Stimulated activated CD8-positive, alpha-beta memory T cell treated with anti-CD3 and anti-CD28 coated beads, Interleukin-4, amount 100 ng/mL, for 1 hour (primary cell): ENCODE data around the gene COL27A1.

Source experiments
- DNase-seq, 2 donors: peaks; one replicate each; pipeline ENCODE4 v3.0.0-alpha.2; 2020; ENCODE audit warnings: low read depth in 2 of 2, low spot score in 1 of 2

Gene COL27A1

DNA sequence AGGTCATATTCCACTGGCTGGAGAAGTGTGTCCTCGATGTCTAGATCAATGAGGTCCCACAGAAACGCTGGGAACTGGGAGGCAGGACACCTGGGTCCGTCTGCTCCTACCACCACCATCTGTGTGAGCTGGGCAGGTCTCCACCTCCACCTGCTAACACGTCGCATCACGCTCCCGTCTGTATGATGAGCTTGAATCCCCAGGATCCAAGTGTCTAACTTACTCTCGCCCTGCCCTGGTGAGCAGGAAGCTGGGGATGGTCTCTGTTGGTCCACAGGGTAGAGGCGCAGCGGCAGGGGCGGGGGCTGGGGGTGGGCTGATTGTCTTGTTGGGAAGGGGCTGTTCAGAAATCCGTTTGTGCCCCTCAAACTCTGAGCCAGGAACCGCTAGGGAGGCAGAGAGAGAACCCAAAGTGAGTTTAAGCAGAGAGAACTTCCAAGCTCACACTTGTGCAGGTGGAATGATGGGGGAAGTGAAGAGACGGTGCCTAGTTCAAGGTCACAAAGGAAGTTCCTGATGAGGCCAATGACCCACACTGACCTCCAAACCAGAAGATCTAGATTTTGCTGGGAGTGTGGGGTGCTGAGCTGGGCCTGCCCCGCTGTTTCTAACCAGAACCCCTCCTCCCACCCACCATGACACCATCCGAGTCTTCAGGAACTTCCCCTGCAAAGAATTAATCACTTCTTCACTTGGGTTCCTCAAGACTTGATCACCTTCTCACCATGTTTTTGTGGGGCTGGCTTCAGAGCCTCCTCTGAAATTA, 195.5 kb downstream of the COL27A1 start:
- no peak for DNase-seq

DNA sequence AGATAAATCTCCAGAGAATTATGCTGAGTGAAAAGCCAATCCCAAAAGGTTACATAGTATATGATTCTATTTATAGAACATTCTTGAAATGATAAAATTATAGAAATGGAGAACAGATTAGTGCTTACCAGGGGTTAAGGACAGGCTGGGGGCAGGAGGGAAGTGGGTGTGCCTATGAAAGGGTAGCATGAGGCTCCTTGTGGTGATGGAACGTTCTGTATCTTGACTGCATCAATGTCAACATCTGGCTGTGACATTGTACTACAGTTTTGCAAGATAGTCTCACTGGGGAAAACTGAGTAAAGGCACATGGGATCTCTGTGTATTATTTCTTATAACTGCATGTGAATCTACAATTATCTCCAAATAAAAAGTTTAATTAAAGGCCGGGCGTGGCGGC, 196.6 kb downstream of the COL27A1 start:
- DNase-seq, result no peak

DNA sequence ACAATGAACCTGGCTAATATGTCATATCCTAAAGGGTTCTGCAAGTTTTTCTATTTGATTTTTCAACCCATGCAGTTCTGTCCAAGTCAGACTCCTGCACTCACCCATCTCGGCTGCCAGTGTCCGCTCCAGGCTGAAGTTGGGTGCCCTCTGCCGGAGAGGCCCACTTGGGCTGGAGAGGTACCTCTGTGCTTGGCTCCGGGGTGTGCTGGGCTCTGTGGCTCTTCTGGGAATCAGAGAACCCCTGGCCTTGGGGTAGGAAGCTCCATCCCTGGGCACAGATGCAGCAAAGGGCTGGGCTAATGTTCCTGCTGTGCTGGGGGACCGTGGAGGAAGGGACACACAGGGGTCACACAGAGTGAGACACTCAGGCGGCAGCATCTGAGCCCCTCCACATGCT, 200.5 kb downstream of the COL27A1 start:
- no peak for DNase-seq

DNA sequence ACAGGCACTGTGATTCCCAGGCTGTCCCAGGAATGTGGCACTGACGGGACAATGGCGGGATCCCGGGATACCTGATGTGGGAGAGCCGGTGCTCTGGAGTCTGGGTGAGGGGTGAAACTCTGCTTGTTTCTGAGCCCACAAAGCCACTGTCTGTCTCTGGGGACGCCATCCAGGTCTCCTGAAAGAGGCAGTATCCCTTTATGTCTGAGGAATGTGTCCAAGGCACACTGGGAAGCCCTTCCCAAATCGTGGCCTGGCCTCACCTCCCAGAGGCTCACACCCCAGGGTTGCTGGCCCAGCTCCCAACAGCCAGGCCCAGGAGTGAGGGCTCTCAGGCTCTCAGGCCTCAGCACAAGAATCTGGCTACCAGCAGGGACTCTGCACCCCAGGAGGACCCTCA, 201.5 kb downstream of the COL27A1 start:
- DNase-seq, result no peak

DNA sequence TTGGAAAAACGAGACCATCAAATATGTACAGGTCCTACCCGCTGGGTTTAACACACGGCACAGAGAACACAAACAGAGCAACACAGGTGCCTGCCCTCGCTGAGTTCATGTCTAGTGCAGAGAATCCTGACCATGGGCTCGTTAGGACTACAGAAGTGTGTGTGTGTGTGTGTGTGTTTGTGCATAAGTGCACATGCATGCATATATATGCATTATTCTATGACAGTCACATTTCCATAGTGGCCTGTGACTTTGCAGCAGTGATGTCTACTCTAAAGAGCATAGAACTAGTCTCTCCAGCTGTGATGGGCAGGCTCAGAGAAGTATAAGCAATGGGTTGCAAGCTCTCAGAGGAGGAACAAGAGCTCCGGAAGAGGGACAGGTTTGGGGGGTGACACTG, 202.0 kb downstream of the COL27A1 start:
- no peak for DNase-seq

DNA sequence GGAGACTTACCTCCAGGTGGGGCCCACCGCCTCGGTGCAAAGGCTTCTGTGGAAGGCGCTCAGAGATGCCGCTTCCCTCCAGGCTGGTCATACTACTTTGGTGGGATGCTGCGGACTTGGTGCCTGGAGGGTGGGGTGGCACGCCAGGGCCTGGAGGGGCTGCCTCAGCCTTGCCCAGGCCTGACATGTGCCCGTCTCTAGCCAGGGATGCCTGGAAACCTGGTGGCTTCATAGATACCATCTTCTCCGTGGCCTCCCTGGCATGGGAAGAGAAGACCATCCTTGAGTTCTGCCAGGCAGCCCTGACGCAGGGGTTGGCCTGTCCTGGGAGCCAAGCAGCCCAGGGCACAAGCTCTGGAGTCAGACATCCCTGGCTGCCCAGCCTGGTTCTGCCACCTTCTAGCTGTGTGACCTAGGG, 202.6 kb downstream of the COL27A1 start:
- no peak for DNase-seq

DNA sequence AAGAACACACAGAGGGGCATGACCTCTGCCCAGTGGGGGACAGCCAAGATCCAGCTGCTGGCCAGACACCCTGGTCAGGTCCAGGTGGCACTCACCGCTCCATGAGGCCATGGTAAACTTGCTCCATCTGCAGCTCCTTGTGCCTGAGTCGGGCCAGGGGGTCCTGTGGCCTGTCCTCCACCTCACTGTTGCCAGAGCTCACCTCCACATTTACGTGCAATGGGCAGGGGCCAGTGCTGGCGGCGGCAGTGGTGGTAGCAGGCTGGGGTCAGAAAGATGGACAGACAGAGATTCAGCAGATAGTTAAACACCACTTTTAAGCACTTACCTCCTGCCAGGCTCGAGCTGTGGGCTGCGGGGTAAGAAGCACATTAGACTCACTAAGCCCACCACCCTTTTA, 204.5 kb downstream of the COL27A1 start:
- no peak for DNase-seq

DNA sequence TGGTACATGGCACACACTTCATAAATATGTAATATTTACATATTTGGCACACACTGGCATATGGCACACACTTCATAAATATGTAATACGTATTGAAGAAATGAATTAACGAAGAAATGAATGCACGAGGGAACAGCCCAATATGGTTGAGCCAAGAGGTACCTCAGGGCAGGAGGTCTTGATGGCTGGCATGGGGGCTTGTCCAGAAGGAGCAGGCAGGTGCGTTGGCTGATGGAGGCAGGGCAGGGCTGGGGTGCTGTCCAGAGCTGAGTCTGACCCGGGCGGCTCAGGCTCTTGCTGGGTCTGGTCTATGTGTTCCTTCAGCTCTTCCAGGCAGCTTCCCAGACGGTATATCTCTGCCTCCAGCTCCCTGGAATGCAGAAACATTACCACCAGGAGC, 206.2 kb downstream of the COL27A1 start:
- no peak for DNase-seq
